Erythroblast (primary cell): Measurements from ENCODE around the gene GM2A.

Experiments
- DNase-seq, 2 experiments: peaks; one replicate each; lab custom pipeline; 2025; lab: John Stamatoyannopoulos, UW
- GATA1 ChIP-seq: IDR thresholded peaks from 2 replicates; pipeline ENCODE4 v1.6.1; 2011; ENCODE audit warnings: low read depth, mild to moderate bottlenecking, control low read depth, low read length, moderate library complexity
- POLR2A ChIP-seq: IDR thresholded peaks from 2 replicates; pipeline ENCODE4 v1.6.1; 2011; ENCODE audit warnings: mild to moderate bottlenecking, low read length

The GM2A gene

GRCh38 chr5:151271336-151271735 lies 18.4 kb downstream of the GM2A start:
- no peak for TF ChIP-seq POLR2A
- no peak for TF ChIP-seq GATA1
- DNase-seq: no peak

GRCh38 chr5:151274666-151275065 lies 21.7 kb downstream of the GM2A start:
- no peak for TF ChIP-seq POLR2A
- TF ChIP-seq GATA1: no peak
- no peak for DNase-seq

GRCh38 chr5:151275803-151276202 lies 22.8 kb downstream of the GM2A start:
- TF ChIP-seq GATA1: no peak
- TF ChIP-seq POLR2A: no peak

GRCh38 chr5:151278845-151279244 lies 25.9 kb downstream of the GM2A start:
- TF ChIP-seq POLR2A (no peak), GATA1 (no peak)
- DNase-seq: no peak

More at GRCh38 chr5:151275803-151276202, 22.8 kb downstream of the GM2A start:
- DNase-seq: no peak

GRCh38 chr5:151280443-151280842 lies 27.5 kb downstream of the GM2A start:
- TF ChIP-seq GATA1: no peak
- no peak for TF ChIP-seq POLR2A
- no peak for DNase-seq

- TF ChIP-seq POLR2A (no peak), GATA1 (no peak)
- no peak for DNase-seq
These were observed 28.1 kb downstream of the GM2A start for GRCh38 chr5:151281001-151281639.

GRCh38 chr5:151283120-151283825 lies 30.3 kb downstream of the GM2A start:
- DNase-seq: no peak
- TF ChIP-seq GATA1 (no peak), POLR2A (no peak)

GRCh38 chr5:151284392-151284967 lies 31.5 kb downstream of the GM2A start:
- peak; percentile 36 to 52 for DNase-seq
- TF ChIP-seq POLR2A (no peak), GATA1 (no peak)

- DNase-seq: no peak
- TF ChIP-seq GATA1: no peak
- no peak for TF ChIP-seq POLR2A
These were observed 32.7 kb downstream of the GM2A start for GRCh38 chr5:151285683-151286082.

GRCh38 chr5:151286246-151286645 lies 33.3 kb downstream of the GM2A start:
- DNase-seq: no peak

GRCh38 chr5:151288180-151288579 lies 35.2 kb downstream of the GM2A start:
- DNase-seq: no peak
- TF ChIP-seq POLR2A (no peak), GATA1 (no peak)

More at GRCh38 chr5:151286246-151286645, 33.3 kb downstream of the GM2A start:
- TF ChIP-seq GATA1: no peak

- TF ChIP-seq GATA1: no peak
- no peak for TF ChIP-seq POLR2A
These were observed 40.6 kb downstream of the GM2A start for GRCh38 chr5:151293624-151294023.

GRCh38 chr5:151295138-151295537 lies 42.2 kb downstream of the GM2A start:
- DNase-seq: no peak
- TF ChIP-seq GATA1 (no peak), POLR2A (no peak)

More at GRCh38 chr5:151293624-151294023, 40.6 kb downstream of the GM2A start:
- DNase-seq: no peak

GRCh38 chr5:151295791-151296477 lies 42.9 kb downstream of the GM2A start:
- no peak for TF ChIP-seq GATA1
- TF ChIP-seq POLR2A: no peak
- no peak for DNase-seq
